Kidney (tissue), 14 donors: Measurements from ENCODE around the gene ILK. TPM values are rescaled to one million over a fixed set of nuclear protein-coding genes. Genes with fewer than 3 reads are reported as not detected.

Source experiments
- DNase-seq, 5 donors: peaks; one replicate each; pipeline ENCODE4 v3.0.0-alpha.2; 2013 to 2020
- FAIRE-seq: peaks from 2 replicates; lab custom pipeline; 2012; peaks lifted over from hg19 to GRCh38; lab: Jason Lieb, UNC
- H3K27ac ChIP-seq, 2 donors: one replicate each; pipeline ENCODE4 v1.7.0; 2013; ENCODE audit warnings: low read depth in 2 of 2, low read length in 2 of 2, inconsistent platforms in 1 of 2
- H3K27me3 ChIP-seq: one replicate; pipeline ENCODE4 v1.7.1; 2013; ENCODE audit warnings: low read length, inconsistent platforms; ENCODE audit not compliant: control insufficient read depth, insufficient read depth
- H3K36me3 ChIP-seq, 3 donors: one replicate each; pipeline versions ENCODE4 v1.7.0 to v1.7.1; 2013; ENCODE audit warnings: low read length in 3 of 3, control low read depth in 1 of 3, inconsistent platforms in 1 of 3; ENCODE audit not compliant: insufficient read depth in 3 of 3, control insufficient read depth in 2 of 3
- H3K4me1 ChIP-seq, 3 donors: one replicate each; pipeline versions ENCODE4 v1.7.0 to v1.7.1; 2013; ENCODE audit warnings: low read length in 3 of 3, inconsistent platforms in 1 of 3, low read depth in 1 of 3; ENCODE audit not compliant: control insufficient read depth in 2 of 3, insufficient read depth in 2 of 3
- H3K4me3 ChIP-seq, 3 donors: one replicate each; pipeline versions ENCODE4 v1.7.0 to v1.8.1; 2013; ENCODE audit warnings: low read length in 3 of 3, control low read depth in 1 of 3, inconsistent platforms in 1 of 3
- H3K9ac ChIP-seq, 3 donors: one replicate each; pipeline versions ENCODE4 v1.7.0 to v1.7.1; 2013; ENCODE audit warnings: low read length in 3 of 3, control low read depth in 1 of 3, inconsistent platforms in 1 of 3
- H3K9me3 ChIP-seq, 3 donors: one replicate each; pipeline versions ENCODE4 v1.7.0 to v1.7.1; 2013; ENCODE audit warnings: low read length in 3 of 3, control low read depth in 1 of 3, inconsistent platforms in 1 of 3; ENCODE audit not compliant: control insufficient read depth in 2 of 3, insufficient read depth in 1 of 3
- CTCF ChIP-seq: IDR thresholded peaks from 3 replicates; pipeline ENCODE4 v1.5.1; 2012; ENCODE audit warnings: mild to moderate bottlenecking, moderate library complexity, borderline replicate concordance; ENCODE audit not compliant: insufficient read depth; ENCODE audit errors: extremely low read depth
- intact Hi-C: fragments of 100-400 bp; cut with DNase I; formaldehyde crosslinking; loops from one replicate; pipeline ENCODE4 v1.11.1; 2022
- polyA plus RNA-seq: library from polyadenylated mRNA; stranded (reverse); fragments of 350-450 nt; fragmentation: Illumina TruSeq; extraction: RNeasy Lipid Tissue Mini Kit (QIAGEN cat#74804); gene quantifications from one replicate; pipeline ENCODE4 v1.2.3, GENCODE V29; 2014; ENCODE audit warnings: low read depth, low replicate concordance; ENCODE audit not compliant: insufficient read depth
- total RNA-seq: library from RNA; stranded (reverse); fragmentation: NEBNext Ultra II Directional; extraction: Animal tissue kit (Norgen Biotek cat#: 25700); gene quantifications from one replicate; pipeline ENCODE4 v1.2.1, GENCODE V29; 2021
- donor health status: control.
- donor health status: control.
- donor health status: control.
- donor health status: control.
- donor health status: control.
- donor health status: DM: yes; HTN: yes; CAD: no.
- donor health status: Normal renal cell carcinoma (clear cell type).

ILK gene
- total and polyA plus RNA-seq, 2 donors from 2014 or later = 149 to 170 TPM

GRCh38 chr11:6632116-6633073 is 28.8 kb downstream of the ILK start:
- peak in 1 of 5 donors; percentile 43 for DNase-seq
- intact Hi-C loops = no loop called here
- Histone ChIP-seq H3K4me3 (no peak overlapping the region), H3K9ac (no peak overlapping the region), H3K27ac (no peak overlapping the region), H3K36me3 (peaks cover 0 to 3% (median 3%) of the 10 kb centered on the region in 3 donors), H3K9me3 (no peaks in the 10 kb centered on the region), H3K4me1 (peaks cover 0 to 12% (median 6%) of the 10 kb centered on the region in 3 donors), H3K27me3 (no peaks in the 10 kb centered on the region)
- FAIRE-seq = no peak
- no peak for TF ChIP-seq CTCF

- Histone ChIP-seq H3K27ac (no peak overlapping the region), H3K36me3 (peaks cover 0 to 3% (median 0%) of the 10 kb centered on the region in 3 donors), H3K27me3 (no peaks in the 10 kb centered on the region), H3K9ac (no peak overlapping the region), H3K4me3 (no peak overlapping the region), H3K9me3 (no peaks in the 10 kb centered on the region), H3K4me1 (peaks cover 0 to 23% (median 12%) of the 10 kb centered on the region in 3 donors)
- DNase-seq = peak in 1 of 5 donors; percentile 58
- TF ChIP-seq CTCF = no peak
- FAIRE-seq = no peak
- intact Hi-C loops = no loop called here
These were observed 30.1 kb downstream of the ILK start for GRCh38 chr11:6633422-6634408.

GRCh38 chr11:6634534-6634933 is 31.0 kb downstream of the ILK start:
- H3K9me3 ChIP-seq = no peaks in the 10 kb centered on the region
- no peak overlapping the region for H3K9ac ChIP-seq
- FAIRE-seq (no peak), DNase-seq (no peak)
- no peak overlapping the region for H3K4me3 ChIP-seq
- peaks cover 0 to 23% (median 12%) of the 10 kb centered on the region in 3 donors for H3K4me1 ChIP-seq
- peak overlapping the region in 1 of 2 donors; percentile 38 for H3K27ac ChIP-seq
- TF ChIP-seq CTCF = no peak
- intact Hi-C loops = no loop called here
- peaks cover 0 to 3% (median 0%) of the 10 kb centered on the region in 3 donors for H3K36me3 ChIP-seq
- H3K27me3 ChIP-seq = no peaks in the 10 kb centered on the region
